Stimulated activated CD4-positive, alpha-beta T cell treated with anti-CD3 and anti-CD28 coated beads, TNF-alpha, amount 100 ng/mL, for 1 hour (primary cell): Measurements from ENCODE around the gene SEPTIN10.
"Not testable (repeated sequence)": the region's sequence is repeated elsewhere in the genome, so short reads cannot be mapped to it uniquely, and the experiment has no call there.

Experiments
- DNase-seq, 3 donors: peaks; one replicate each; pipeline ENCODE4 v3.0.0-alpha.2; 2020; ENCODE audit warnings: low read depth in 3 of 3, low spot score in 1 of 3

SEPTIN10 gene

DNA sequence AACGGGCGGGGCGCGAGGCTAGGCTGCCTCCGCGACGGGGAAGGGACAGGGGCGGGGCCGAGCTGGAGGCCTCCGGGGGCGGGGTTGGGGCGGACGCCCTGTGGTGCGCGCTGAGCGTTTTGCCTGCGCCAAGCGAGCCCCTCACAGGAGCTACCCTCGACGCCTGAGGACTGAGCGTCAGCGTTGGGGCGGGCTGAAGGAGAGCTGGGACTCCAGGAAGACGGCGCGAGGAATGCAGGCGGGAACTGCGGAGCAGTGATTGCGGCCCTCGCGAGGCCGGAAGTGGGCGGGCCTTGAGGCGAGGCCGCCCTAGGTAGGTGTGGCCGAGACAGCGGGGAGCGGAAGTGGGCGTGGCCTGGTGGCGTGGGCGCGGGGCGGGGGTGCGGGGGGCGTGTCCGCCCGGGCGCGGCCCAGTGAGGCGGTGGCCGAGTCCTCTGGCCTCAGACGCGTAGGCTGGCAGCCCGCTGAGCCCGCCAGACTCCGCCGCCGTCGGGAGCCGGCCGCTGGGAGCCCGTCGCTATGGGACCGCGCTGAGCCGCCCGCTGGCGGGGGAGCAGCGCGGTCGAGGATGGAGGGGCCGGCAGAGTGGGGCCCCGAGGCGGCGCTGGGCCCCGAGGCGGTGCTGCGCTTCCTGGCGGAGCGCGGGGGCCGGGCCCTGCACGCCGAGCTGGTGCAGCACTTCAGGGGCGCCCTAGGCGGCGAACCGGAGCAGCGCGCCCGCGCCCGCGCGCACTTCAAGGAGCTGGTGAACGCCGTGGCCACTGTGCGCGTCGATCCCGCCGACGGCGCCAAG lies at the start of gene SEPTIN10, which contains the start of gene SOWAHC:
SEPTIN10 (minus strand) TSS at position 45 of the 793 bp plus-strand sequence. CDS start 139 bp downstream, outside the sequence.
SOWAHC (plus strand) TSS at position 443 of the 793 bp plus-strand sequence; CDS start at position 569, 126 bp downstream.
- DNase-seq, result peak; percentile 57 to 67 (median 60)

DNA sequence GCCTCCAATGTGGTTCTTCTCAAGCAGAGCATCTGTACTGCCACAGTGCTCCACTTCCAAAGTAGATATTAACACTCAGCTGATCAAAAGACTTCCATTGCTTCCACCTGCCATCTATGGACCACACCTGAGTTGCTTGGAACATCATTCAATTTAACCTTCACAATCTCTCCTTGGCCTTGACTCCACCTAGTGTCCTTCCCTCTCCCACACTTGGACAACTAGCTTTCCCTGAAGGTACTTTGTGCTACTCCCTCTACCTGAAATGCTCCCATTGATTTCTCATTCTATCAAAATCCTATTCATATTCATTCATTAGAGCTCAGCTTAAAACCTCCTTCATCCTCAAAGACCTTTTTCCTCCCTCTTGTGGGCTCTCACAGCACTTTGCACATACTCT lies 49.1 kb upstream of the SEPTIN10 start:
- DNase-seq, result no peak

DNA sequence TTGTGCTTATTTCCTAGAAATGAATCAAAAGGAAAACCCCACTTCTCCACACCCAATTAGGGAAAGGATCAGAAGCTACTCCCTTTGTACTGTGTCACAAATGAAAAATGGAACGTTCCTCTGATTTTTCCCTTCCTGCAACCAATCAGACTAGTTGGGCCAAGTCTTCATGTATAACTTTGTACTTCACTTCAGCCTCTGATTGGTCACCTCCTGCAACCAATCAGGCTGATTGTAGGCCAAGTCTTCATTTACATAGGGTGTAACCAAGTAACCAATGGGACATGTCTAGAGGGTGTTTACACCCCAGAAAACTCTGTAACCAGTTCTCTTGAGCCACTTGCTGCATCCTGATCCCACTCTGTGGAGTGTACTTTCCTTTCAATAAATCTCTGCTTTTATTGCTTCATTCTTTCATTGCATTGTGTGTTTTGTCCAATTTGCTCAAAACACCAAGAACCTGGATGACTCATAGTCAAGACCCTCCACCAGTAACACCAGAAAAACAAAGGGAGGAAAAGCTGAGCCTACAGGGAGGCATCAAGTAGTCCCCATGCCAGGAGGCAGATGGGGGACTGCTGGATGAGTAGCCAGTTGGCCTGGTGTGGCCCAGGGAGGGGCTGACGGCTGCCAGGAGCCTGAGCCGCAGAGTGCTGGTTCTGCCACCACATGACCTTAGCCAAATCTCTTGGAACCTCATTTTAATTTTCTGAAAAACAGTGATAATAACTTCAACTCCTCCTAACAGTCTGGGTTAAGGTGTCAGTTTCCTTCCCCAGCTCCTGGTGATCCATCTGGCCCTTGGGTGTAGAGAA lies 46.5 kb upstream of the SEPTIN10 start:
- DNase-seq, result no peak

DNA sequence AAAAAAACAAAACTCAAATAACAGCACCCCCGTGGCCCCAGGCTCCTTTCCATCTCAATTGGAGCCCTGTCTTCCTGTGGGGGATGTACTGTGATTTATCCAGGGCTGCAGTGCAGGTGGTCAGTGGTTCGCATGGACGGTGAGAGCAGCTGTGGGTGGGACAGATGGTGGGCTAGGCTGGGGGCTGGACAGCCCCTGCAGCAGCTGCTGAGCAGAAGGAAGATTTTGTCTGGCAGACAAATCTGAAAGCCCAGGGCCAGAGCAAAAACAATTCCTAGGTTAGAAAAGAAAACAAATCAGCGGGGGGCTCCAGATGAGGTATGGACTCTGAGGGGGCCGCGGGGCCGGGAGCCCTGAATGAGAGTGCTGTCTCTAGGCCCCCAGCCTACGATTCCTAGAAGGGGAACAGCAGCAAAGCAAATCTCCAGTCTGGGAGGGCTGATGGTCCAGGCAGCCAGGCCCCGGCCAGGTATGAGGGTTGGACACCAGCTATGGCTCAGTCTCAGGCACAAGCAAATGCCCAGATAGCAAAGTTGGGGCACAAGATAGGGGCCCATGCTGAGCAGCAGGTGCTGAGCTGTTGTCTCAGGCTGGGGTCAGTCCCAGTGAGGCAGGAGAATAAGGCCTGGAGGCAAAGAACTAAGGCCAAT lies 45.8 kb upstream of the SEPTIN10 start:
- DNase-seq, result no peak

DNA sequence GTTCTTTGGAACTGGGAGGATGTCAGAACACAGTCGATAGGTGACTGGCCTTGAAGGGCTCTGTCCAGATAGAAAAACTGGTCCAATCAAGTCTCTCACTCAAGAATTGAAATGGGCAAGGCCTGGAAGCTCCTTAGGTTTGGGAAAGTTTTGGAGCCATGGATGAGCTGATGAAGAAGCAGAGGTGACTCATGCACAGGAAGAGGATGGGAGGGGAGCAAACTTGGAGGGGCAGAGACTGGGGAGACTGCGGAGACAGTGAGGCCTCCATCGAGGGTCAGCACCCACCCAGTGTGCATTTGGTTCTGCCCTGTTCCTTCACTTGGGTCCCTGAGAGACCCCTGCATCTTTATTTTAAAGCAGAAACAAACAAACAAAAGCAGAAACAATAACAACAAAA lies 41.5 kb upstream of the SEPTIN10 start:
- DNase-seq, result no peak

DNA sequence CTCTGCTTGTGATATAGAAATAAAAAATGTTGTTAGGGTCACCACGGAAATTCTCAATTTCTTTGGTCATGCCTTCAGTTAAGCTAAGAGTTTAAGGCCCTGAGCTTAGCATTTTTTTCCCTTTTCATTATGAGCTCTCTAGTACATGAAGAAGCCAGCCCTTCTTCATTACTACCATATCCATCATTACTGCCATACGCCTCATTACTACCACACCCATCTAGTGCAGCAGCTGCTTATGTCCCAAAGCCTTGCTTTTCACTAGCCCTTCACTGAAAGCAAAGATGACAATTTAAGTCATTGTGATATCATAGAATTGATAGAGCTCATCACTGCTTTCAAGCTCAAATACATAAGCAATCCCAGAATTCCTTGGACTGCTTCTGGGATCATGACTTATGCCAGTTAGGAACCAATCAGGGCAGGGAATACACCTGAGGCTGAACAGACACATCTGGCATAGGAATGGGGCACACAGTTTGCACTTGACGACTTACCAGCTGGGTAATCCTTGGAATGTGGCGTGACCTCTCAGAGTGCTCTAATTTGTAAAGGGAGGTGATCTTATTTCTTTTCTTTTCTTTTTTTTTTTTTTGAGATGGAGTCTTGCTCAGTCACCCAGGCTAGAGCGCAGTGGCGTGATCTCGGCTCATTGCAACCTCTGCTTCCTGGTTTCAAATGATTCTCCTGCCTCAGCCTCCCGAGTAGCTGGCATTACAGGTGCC lies 40.7 kb upstream of the SEPTIN10 start:
- no peak for DNase-seq

DNA sequence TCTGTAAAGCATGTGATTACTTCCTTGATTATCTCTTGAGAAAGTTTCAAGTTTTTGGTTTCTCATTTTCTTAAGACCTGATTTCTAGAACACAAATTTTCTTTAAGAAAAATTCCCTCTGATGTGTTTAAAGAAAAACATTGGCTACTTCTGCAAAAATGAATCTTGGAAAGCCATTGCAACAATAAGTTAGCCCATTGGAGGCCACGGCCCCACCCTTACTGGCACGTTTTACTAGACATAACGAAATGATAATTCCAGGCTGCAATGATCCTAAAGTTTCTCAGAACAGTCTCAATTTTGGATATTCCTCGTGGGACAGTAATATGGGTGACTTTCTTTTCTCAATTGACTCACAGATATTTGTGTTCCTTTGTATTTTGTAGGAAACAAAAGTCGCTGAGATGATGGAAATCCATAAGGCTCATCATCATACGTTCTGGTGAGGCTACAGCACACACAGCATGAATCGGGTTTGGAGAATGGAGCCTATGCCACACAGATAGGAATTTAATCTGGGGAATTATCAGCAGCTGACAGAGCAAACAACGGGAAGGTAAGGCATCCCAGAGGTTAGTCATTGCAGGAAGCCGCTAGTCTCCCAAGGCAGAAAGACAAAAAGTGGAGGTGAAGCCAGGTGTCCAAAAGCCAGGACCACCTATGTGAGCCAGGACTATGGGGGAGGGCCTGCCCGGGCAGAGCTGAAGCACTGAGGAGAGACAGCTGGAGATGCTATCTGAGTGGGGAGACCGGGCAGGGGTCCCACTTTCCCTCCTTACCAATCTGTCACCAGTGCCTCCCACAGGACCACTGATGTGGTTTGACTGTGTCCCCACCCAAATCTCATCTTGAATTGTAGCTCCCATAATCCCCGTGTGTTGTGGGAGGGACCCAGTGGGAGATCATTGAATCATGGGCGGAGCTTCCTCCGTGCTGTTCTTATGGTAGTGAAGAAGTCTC lies 36.2 kb upstream of the SEPTIN10 start:
- no peak for DNase-seq

DNA sequence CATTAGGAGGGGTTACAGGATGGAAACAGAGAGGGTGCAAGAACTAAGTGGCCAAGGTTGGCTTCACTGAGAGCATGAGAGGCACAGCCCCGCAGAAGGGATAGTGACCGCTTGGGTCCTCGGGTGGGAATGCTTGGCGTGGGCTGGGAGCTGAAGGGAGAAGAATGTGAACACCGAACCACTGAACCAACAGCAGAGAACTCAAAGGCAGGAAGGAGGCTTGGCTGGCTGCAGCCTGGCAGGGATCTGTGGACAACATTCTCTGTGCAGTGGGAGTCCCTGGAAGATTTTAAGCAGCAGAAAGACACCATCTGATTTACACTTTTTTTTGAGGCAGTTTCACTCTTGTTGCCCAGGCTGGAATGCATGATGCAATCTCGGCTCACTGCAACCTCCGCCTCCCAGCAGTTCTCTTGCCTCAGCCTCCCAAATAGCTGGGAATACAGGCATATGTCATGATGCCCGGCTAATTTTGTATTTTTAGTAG lies 34.3 kb upstream of the SEPTIN10 start:
- DNase-seq, result no peak

DNA sequence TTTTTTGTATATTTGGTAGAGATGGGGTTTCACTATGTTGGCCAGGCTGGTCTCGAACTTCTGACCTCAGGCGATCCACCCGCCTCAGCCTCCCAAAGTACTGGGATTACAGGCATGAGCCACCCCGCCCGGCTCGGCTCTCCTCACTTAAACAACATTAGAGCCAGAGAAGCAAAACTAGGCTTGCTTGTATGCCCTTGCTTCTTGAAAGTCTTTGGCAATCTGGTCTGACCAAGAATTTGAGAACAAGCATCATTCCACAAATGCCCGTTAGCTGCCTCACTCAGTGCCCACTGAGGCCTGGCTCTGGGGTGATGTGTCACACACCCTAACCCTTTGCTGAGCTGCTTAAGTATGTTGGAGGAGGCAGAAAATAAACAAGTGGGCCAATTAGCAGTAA lies 33.9 kb upstream of the SEPTIN10 start:
- DNase-seq, result no peak

DNA sequence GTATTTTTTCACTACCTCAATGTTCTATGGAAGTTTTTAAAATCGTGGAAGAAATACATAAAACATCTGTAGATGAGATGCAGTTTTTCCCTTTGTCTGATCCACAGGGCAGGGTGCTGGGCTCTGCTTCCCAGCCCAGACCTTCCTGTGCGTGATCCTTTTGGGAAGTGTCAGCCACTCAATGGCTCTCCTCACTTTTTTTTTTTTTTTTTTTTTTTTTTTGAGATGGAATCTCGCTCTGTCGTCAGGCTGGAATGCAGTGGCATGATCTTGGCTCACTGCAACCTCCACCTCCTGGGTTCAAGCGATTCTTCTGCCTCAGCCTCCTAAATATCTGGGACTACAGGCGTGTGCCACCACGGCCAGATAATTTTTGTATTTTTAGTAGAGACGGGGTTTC lies 33.2 kb upstream of the SEPTIN10 start:
- DNase-seq, result no peak

DNA sequence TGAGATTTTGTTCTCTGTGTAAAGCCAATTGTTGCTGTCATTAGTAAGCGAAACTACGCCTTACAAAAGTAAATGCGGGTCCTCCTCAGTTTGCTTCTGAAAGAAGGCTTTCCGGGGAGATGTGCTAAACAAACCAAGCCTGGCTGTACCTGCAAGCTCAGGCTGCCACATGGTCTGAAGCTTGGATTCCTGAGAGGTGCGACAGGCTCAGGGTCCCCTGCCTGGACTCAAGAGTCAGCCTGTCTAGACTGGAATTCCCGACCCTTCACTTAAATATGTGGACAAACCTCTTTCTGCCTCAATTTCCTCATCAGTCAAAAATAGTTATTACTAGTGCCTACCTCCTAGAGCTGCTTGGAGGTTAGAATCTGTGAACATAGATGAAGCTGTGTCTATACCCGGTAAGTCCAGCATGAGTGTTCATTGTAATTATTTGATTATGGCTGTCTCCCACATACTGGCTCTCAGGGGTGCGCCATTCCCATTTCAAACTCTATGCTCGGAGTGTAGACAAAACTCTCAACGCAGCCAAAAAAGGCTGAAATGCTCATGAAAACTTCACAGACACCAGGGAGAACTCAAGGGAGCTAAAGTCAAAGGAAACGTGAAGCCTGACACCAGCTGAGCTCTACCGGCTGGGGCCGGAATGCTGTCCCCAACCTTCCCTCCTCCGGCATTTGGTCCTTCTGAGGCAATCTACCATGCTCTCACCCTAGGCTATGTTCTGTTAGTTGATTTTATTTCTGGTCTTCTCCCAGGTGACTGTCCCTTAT lies 31.8 kb upstream of the SEPTIN10 start:
- DNase-seq, result no peak

DNA sequence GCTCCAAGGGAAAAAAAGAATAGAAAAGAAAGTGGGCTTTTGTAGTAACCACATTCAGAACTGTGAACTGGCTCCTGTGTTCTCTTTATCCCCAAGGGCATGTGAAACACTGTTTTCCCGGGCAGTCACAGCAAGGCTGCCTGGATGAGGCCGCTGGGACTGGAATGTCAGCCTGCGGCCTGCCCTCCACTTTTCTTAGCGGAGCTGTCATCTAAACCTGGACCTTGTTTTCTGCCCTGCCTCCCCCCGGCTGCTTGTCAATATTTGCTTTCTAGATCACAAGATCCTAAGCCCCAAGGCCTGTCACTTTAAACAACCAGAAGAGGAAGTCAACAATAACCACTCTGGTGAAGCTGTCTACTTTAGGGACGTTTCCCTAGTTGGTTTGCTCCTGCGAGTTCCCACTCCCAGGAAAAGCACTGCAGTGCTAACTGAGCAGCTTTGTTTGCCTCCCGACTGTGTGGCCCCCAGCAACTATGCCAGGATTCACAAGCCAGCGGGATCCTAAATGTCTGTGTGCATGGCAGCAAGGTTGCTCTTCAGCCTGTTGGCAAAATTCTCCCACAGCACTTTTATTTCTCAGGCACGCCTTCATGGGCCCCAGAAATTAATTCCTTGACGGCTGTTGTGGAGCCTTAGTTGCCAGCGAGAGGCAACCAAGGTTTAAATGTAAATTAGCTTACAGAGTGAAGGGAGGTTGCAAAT lies 31.0 kb upstream of the SEPTIN10 start:
- no peak for DNase-seq

DNA sequence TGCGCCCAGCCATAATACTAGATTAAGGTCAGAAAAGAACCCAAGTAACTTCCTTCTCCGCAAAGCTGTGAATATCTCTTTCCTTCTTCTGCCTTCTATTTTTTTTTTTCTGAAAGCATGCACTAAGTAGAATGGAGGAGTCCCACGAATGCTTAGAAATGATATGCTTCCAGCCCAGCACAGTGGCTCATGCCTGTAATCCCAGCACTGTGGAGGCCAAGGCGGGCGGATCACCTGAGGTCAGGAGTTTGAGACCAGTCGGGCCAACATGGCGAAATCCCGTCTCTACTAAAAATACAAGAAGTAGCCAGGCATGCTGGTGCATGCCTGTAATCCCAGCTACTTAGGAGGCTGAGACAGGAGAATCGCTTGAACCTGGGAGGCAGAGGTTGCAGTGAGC lies 26.2 kb upstream of the SEPTIN10 start:
- DNase-seq, result not testable (repeated sequence)

DNA sequence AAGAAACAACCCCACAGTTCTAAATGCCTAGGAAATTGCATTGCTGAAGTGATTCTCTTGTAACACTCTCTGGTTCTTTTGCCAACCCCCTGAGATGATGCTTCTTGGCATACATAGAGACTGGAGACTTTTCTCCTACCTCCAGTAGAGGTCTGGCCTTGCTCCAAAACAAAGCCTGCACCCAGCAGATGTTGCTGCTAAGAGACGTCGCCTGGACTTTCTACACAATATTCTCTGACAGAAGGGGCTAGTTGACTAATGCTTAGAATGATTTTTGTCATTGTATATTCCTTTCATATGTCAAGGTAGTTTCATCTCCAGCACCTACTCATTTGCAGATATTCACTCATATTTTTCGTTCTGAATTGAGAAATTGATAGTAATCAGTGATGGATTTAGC lies 25.0 kb upstream of the SEPTIN10 start:
- DNase-seq, result no peak

DNA sequence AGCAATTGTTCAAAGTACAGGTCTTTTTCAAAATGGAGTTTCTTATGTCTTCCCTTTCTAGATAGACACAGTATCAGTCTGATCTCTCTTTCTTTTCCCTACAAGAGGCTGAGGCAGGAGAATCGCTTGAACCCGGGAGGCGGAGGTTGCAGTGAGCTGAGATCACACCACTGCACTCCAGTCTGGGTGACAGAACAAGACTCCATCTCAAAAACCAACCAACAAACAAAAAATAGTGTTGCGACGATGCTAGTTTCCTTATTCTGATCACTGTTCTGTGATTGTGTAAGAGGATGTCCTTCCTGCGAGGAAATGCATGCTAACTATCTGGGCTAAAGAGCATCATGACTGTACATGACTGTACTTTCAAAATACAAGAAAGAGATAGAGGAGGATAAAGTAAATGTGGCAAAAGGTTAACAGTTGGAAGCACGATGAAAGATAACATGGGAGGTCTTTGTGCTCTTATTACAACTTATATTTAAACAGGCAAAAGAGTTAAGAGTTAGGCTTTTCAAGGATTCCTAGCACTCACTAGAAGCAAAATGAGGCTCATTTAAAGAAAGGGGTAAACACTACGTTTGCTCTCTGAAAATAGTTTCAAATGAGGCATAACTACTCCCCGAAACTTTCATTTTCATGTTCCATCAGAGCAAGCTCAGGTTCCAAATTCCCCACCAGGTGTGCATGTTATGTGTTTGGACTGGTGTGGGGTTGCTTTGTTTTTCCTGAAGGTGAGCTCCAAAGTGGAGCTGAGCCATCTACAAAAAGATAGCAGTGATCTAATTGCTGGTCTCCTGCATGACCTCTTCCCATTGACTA lies 24.2 kb upstream of the SEPTIN10 start:
- DNase-seq, result no peak

DNA sequence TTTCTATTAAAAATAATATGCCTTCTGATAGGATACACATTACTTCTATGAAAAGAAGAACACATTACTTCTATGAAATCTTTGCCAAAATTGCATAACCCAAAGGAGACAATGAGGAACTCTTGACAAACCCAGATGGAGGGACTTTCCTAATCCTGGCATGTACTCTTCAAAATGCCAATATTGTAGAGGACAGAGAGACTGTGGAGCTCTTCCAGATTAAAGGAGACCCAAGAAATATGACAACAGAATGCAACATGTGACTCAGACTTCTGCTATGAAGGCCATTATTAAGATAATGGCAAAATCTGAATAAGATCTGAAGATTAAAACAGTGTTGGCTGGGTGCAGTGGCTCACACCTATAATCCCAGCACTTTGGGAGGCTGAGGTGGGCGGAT lies 22.6 kb upstream of the SEPTIN10 start:
- no peak for DNase-seq
